ENCODE measurements around the gene CGAS. TPM values are rescaled to one million over a fixed set of nuclear protein-coding genes. Genes with fewer than 3 reads are reported as not detected.

The CGAS gene
- total RNA-seq, 2 experiments from 2014 or later: 11.0 to 11.9 TPM

- no peaks in the 10 kb centered on the region for H3K27me3 Mint-ChIP-seq
- TF ChIP-seq CTCF (IDR thresholded peaks at IDR 0.05): no peak
- peaks cover 5% of the 10 kb centered on the region for H3K36me3 ChIP-seq (ENCODE audit: insufficient read depth, low read length)
- H3K9me3 Mint-ChIP-seq: no peaks in the 10 kb centered on the region
- DNase-seq (peak in 1 of 14 experiments; percentile 18), ATAC-seq (ENCODE audit: poor library complexity) (no peak)
- H3K36me3 Mint-ChIP-seq (ENCODE audit: low read depth): peaks cover 19% of the 10 kb centered on the region
- H3K27ac Mint-ChIP-seq: peak overlapping the region; percentile 29
- CTCF ChIA-PET: no interaction called here
- H3K27me3 ChIP-seq (ENCODE audit: control insufficient read depth in 1 of 2, insufficient read depth in 2 of 2, low read length in 2 of 2): no peaks in the 10 kb centered on the region
- H3K4me1 Mint-ChIP-seq (ENCODE audit: low read depth): peaks cover 20% of the 10 kb centered on the region
- no peaks in the 10 kb centered on the region for H3K9me3 ChIP-seq (ENCODE audit: control insufficient read depth in 1 of 2, insufficient read depth in 1 of 2, low read length in 2 of 2)
- POLR2A ChIA-PET: no interaction called here
- H3K4me1 ChIP-seq (ENCODE audit: insufficient read depth, low read length): peaks cover 19% of the 10 kb centered on the region
- no peak overlapping the region for H3K4me3 Mint-ChIP-seq
- intact Hi-C loops (cut with DNase I, micrococcal nuclease): no loop called here
- no peak overlapping the region for H3K4me3 ChIP-seq (ENCODE audit: low read length)
- H3K27ac ChIP-seq (ENCODE audit: low read depth in 1 of 2, low read length in 2 of 2): no peak overlapping the region
Measured at GRCh38 chr6:73418081-73418741, 33.9 kb downstream of the CGAS start.

GRCh38 chr6:73413102-73413501 is 39.0 kb downstream of the CGAS start:
- no peaks in the 10 kb centered on the region for H3K27me3 ChIP-seq (ENCODE audit: control insufficient read depth in 1 of 2, insufficient read depth in 2 of 2, low read length in 2 of 2)
- H3K36me3 Mint-ChIP-seq (ENCODE audit: low read depth): peaks cover 7% of the 10 kb centered on the region
- POLR2A ChIA-PET: no interaction called here
- intact Hi-C loops (cut with DNase I, micrococcal nuclease): no loop called here
- H3K4me1 Mint-ChIP-seq (ENCODE audit: low read depth): no peaks in the 10 kb centered on the region
- H3K4me3 ChIP-seq (ENCODE audit: low read length): no peak overlapping the region
- H3K36me3 ChIP-seq (ENCODE audit: insufficient read depth, low read length): no peaks in the 10 kb centered on the region
- ATAC-seq (ENCODE audit: poor library complexity): no peak
- TF ChIP-seq CTCF (IDR thresholded peaks at IDR 0.05): no peak
- no peak overlapping the region for H3K27ac ChIP-seq (ENCODE audit: low read depth in 1 of 2, low read length in 2 of 2)
- no peaks in the 10 kb centered on the region for H3K9me3 ChIP-seq (ENCODE audit: control insufficient read depth in 1 of 2, insufficient read depth in 1 of 2, low read length in 2 of 2)
- no peaks in the 10 kb centered on the region for H3K27me3 Mint-ChIP-seq
- CTCF ChIA-PET: no interaction called here
- H3K4me3 Mint-ChIP-seq: no peak overlapping the region
- H3K9me3 Mint-ChIP-seq: no peaks in the 10 kb centered on the region
- H3K4me1 ChIP-seq (ENCODE audit: insufficient read depth, low read length): no peaks in the 10 kb centered on the region
- no peak overlapping the region for H3K27ac Mint-ChIP-seq
- no peak for DNase-seq

GRCh38 chr6:73409395-73409794 is 42.7 kb downstream of the CGAS start:
- Mint-ChIP-seq H3K4me3 (no peak overlapping the region), H3K4me1 (ENCODE audit: low read depth) (no peaks in the 10 kb centered on the region), H3K27ac (no peak overlapping the region), H3K27me3 (no peaks in the 10 kb centered on the region), H3K36me3 (ENCODE audit: low read depth) (peaks cover 12% of the 10 kb centered on the region), H3K9me3 (no peaks in the 10 kb centered on the region)
- ChIA-PET POLR2A (no interaction called here), CTCF (no interaction called here)
- H3K27me3 ChIP-seq (ENCODE audit: control insufficient read depth in 1 of 2, insufficient read depth in 2 of 2, low read length in 2 of 2): no peaks in the 10 kb centered on the region
- intact Hi-C loops (cut with DNase I, micrococcal nuclease): no loop called here
- H3K4me1 ChIP-seq (ENCODE audit: insufficient read depth, low read length): no peaks in the 10 kb centered on the region
- no peaks in the 10 kb centered on the region for H3K36me3 ChIP-seq (ENCODE audit: insufficient read depth, low read length)
- H3K4me3 ChIP-seq (ENCODE audit: low read length): no peak overlapping the region
- ATAC-seq (ENCODE audit: poor library complexity) (no peak), DNase-seq (no peak)
- H3K27ac ChIP-seq (ENCODE audit: low read depth in 1 of 2, low read length in 2 of 2): no peak overlapping the region
- TF ChIP-seq CTCF (IDR thresholded peaks at IDR 0.05): no peak
- H3K9me3 ChIP-seq (ENCODE audit: control insufficient read depth in 1 of 2, insufficient read depth in 1 of 2, low read length in 2 of 2): no peaks in the 10 kb centered on the region
